Chondrocyte (in vitro differentiated cells): Measurements from ENCODE around the gene TAAR8. TPM values are rescaled to one million over a fixed set of nuclear protein-coding genes. Genes with fewer than 3 reads are reported as not detected.

ENCODE experiments used
- DNase-seq: peaks from one replicate; pipeline ENCODE4 v3.0.0; 2021; ENCODE audit warnings: mixed read lengths, low spot score
- H3K27ac Mint-ChIP-seq: one replicate; pipeline ENCODE4 v1.8.0; 2021; ENCODE audit warnings: mild to moderate bottlenecking, moderate library complexity, mixed read lengths; ENCODE audit not compliant: unreplicated experiment
- H3K27me3 Mint-ChIP-seq: 2 replicates; pipeline ENCODE4 v1.8.0; 2021; ENCODE audit warnings: low read depth, mixed read lengths
- H3K36me3 Mint-ChIP-seq: 2 replicates; pipeline ENCODE4 v1.8.0; 2021; ENCODE audit warnings: low read depth, mixed read lengths
- H3K4me1 Mint-ChIP-seq: 2 replicates; pipeline ENCODE4 v1.8.0; 2021; ENCODE audit warnings: low read depth, mild to moderate bottlenecking, mixed read lengths
- H3K4me3 Mint-ChIP-seq: one replicate; pipeline ENCODE4 v1.8.0; 2021; ENCODE audit warnings: mild to moderate bottlenecking, moderate library complexity, mixed read lengths; ENCODE audit not compliant: unreplicated experiment
- H3K9me3 Mint-ChIP-seq: 2 replicates; pipeline ENCODE4 v1.8.0; 2021; ENCODE audit warnings: low read depth, mixed read lengths
- CTCF ChIP-seq: fragments of 200-600 bp; sonication (generic); IDR thresholded peaks from 2 replicates; pipeline ENCODE4 v1.5.0; 2021; ENCODE audit warnings: antibody characterized with exemption, mild to moderate bottlenecking, moderate library complexity
- total RNA-seq: library from RNA; stranded (reverse); gene quantifications from 3 replicates; pipeline ENCODE4 v1.2.1, GENCODE V29; 2021

Gene TAAR8
- total RNA-seq, 1 donor from 2014 or later: not detected

- peaks cover 37% of the 10 kb centered on the region for H3K27me3 Mint-ChIP-seq
- H3K4me3 Mint-ChIP-seq: no peak overlapping the region
- peaks cover 3% of the 10 kb centered on the region for H3K36me3 Mint-ChIP-seq
- no peak for TF ChIP-seq CTCF
- no peak overlapping the region for H3K27ac Mint-ChIP-seq
- no peaks in the 10 kb centered on the region for H3K4me1 Mint-ChIP-seq
- no peaks in the 10 kb centered on the region for H3K9me3 Mint-ChIP-seq
- DNase-seq: no peak
These were observed 16.7 kb downstream of the TAAR8 start for GRCh38 chr6:132569170-132569569.

DNA sequence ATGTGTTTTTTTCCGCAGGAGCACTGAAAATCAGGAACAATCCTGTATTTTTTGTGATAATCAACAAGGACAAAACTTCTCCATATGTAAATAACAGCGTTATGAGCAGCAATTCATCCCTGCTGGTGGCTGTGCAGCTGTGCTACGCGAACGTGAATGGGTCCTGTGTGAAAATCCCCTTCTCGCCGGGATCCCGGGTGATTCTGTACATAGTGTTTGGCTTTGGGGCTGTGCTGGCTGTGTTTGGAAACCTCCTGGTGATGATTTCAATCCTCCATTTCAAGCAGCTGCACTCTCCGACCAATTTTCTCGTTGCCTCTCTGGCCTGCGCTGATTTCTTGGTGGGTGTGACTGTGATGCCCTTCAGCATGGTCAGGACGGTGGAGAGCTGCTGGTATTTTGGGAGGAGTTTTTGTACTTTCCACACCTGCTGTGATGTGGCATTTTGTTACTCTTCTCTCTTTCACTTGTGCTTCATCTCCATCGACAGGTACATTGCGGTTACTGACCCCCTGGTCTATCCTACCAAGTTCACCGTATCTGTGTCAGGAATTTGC lies 17.8 kb downstream of the TAAR8 start, which contains the start of gene TAAR6:
Gene TAAR6, plus strand, starts transcription at position 102 of the 557 bp plus-strand sequence. Its CDS starts 0 bp downstream, at position 102.
- Mint-ChIP-seq H3K9me3 (no peaks in the 10 kb centered on the region), H3K27me3 (peaks cover 35% of the 10 kb centered on the region), H3K4me1 (no peaks in the 10 kb centered on the region), H3K27ac (no peak within 1 kb of the TSS), H3K36me3 (peaks cover 3% of the 10 kb centered on the region), H3K4me3 (no peak within 1 kb of the TSS)
- no peak for TF ChIP-seq CTCF
- DNase-seq: no peak

DNA sequence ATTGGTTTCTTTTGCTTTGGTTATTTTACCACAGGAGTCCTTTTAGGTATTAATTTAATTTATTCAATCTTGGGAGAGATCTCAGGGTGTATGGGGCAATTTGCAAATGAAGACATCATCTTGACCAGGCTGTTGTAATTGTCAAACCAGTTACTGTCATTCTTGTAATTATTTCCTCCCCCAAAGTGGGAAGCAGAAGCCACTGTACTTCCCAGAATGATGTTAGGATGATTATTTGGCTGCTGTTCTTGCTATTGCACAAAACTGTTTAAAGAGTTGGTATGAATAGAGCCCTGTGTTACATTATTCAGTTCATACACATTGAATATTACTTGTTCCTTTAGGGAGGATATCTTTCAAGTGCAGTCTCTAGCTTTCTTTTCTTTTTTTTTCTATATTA lies 19.3 kb downstream of the TAAR8 start:
- Mint-ChIP-seq H3K36me3 (peaks cover 3% of the 10 kb centered on the region), H3K4me3 (no peak overlapping the region), H3K27me3 (peaks cover 38% of the 10 kb centered on the region), H3K27ac (no peak overlapping the region), H3K9me3 (no peaks in the 10 kb centered on the region), H3K4me1 (no peaks in the 10 kb centered on the region)
- no peak for TF ChIP-seq CTCF
- DNase-seq: no peak

- H3K36me3 Mint-ChIP-seq: no peaks in the 10 kb centered on the region
- DNase-seq: no peak
- no peak overlapping the region for H3K4me3 Mint-ChIP-seq
- peaks cover 6% of the 10 kb centered on the region for H3K9me3 Mint-ChIP-seq
- H3K27me3 Mint-ChIP-seq: peaks cover 30% of the 10 kb centered on the region
- no peak overlapping the region for H3K27ac Mint-ChIP-seq
- TF ChIP-seq CTCF: no peak
- H3K4me1 Mint-ChIP-seq: no peaks in the 10 kb centered on the region
These were observed 32.2 kb downstream of the TAAR8 start for GRCh38 chr6:132584698-132585097.

- H3K9me3 Mint-ChIP-seq: no peaks in the 10 kb centered on the region
- DNase-seq: no peak
- H3K27me3 Mint-ChIP-seq: peaks cover 31% of the 10 kb centered on the region
- H3K27ac Mint-ChIP-seq: no peak overlapping the region
- no peak overlapping the region for H3K4me3 Mint-ChIP-seq
- no peaks in the 10 kb centered on the region for H3K36me3 Mint-ChIP-seq
- TF ChIP-seq CTCF: no peak
- H3K4me1 Mint-ChIP-seq: no peaks in the 10 kb centered on the region
These were observed 35.0 kb downstream of the TAAR8 start for GRCh38 chr6:132587424-132587823.
